Stimulated activated CD4-positive, alpha-beta T cell treated with anti-CD3 and anti-CD28 coated beads, Interleukin-1b, Interleukin-23, amount 100 ng/mL, for 48 hours (primary cell): ENCODE measurements around the gene GNPDA2.
A peak's percentile ranks its signal among the peaks of the same experiment; 100 is the strongest.
"Not testable (repeated sequence)": the region's sequence is repeated elsewhere in the genome, so short reads cannot be mapped to it uniquely, and the experiment has no call there.

ENCODE experiments used
- DNase-seq: peaks from one replicate; pipeline ENCODE4 v3.0.0-alpha.2; 2020

The GNPDA2 gene

DNA sequence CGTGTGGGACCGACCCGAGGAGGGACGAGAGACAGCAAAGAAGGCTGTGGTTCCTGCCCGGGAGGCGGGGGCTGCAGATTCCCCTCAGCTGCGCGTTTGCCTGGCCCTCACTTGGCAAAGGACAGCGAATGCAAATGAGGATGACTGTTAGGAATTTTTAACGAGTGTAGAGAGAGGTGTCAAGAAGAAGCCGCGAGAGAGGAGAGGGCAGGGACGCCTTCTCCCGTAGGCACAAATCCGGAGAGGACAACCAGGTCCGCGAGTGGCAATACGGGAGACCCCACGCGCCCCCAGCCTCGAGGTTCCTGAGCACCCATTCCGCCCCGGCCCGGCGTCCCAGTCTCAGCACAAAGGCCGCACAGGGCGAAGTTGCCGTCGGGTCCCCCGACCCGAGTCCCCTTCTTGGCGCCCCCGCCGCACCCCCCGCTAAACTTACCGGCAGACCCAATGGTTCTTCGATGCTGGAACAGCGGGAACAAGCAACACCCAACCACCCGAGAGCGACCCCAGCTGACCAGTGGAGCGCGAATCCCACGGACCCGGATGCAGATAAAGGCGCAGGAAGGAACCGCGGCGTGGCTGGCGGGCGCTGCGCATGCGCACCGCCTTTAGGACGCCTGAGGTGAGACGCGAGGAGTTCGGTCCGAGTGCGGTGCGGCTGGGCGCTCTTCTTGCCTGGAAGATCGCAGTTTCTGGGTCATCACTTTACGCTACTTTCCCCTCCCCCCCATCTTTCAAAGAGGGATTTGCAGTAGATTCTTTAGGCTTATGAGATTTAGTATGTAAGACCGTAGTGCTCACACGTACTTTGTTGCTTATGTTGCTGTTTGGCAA, at the start of gene GNPDA2:
GNPDA2 (minus strand) TSS at position 519 of the 834 bp plus-strand sequence. CDS start 4,349 bp downstream, outside the sequence.
- DNase-seq, result peak; percentile 81

- DNase-seq, result no peak
These were observed 46.0 kb upstream of the GNPDA2 start for GRCh38 chr4:44772340-44772739.

GRCh38 chr4:44771789-44772188, 45.4 kb upstream of the GNPDA2 start:
- DNase-seq, result no peak

DNA sequence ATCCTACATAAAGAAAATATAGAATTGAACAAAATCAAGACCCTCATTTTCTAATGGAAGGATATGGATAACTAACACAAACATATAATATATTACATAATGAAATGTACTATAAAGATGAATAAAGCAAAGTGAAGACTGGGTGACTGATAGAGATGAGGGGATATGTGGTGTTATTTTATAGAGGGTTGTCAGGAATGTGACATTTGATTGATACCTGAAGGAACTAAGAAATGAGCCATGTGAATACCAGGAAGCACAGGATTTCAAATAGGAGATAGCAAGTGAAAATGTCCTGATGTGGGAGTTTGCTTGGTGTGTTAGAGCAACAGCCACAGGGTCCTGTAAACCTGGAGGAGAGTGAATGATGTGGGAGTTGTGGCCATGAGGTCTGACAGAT, 40.1 kb upstream of the GNPDA2 start:
- no peak for DNase-seq

DNA sequence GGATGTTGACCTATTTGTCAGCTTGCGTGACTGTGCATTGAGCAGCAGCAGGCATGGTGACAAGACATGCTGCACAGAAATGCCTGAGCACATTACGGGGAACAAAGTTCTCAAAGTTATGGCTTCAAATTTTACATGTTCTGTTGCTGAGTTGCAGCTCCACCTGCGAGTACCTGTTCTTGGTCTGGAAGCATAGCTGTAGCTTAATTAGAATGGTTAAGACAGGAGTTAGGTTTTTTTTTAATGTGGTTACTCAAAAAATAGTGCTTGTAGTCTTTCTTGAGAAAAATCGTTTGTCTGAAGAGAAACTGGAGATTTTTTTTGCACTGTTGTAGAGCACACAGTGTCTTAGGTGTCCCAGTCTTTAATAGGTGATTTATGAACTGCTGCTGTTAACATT, 38.8 kb upstream of the GNPDA2 start:
- no peak for DNase-seq

GRCh38 chr4:44761306-44761705, 35.0 kb upstream of the GNPDA2 start:
- DNase-seq, result no peak

DNA sequence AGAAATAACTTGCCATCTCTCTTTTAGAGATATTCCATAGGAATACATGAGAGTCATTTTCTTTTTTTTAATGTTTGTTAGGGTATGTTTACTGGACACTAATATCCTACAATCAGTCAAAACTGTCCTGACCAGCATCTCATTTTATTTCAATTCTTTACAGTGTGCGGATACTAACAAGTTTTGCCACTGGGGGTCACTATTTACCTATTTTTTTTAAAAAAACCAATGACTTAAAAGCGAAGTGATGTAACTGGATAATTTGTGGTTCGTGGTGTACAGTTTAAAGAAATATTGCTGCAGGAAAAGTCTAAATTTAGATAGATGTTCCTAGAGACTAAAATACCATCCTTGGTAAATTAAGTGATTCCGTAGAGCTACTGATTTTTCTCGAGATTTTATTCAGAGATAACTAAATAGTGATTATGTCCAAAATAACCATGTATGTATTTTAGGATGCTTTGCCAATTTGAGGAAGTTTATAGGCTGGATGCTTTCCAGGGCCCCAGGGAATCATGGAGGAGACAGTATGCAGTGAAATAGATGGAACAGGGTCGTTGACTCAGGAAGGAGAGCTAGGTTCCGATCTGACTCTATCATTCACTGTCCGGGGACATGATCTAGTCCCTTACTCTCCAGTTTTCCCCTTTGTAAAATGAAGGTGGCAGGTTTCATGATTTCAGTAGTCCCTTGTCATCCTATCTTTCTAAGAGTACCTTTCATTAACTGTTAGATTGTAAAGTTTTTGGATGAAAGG, 34.0 kb upstream of the GNPDA2 start:
- no peak for DNase-seq

DNA sequence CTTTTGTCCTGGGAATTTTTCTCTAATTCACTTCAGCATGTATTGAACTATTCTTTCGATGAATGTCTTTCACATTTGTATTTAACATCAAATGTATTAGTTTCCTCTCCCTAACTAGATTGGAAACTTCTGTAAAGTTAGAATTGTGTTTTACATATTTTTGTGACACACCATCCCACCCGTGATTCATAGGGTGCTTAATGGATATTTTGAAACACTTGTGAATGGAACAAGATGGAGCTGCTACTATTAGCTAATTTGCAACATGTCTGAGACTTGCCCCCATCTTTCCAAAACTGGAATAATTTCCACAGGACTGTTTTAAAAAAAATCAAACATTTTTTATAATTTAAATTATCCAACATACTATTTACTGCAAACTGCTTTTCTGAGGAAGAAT, 30.2 kb upstream of the GNPDA2 start:
- no peak for DNase-seq

GRCh38 chr4:44740201-44740600, 13.8 kb upstream of the GNPDA2 start:
- DNase-seq, result no peak

DNA sequence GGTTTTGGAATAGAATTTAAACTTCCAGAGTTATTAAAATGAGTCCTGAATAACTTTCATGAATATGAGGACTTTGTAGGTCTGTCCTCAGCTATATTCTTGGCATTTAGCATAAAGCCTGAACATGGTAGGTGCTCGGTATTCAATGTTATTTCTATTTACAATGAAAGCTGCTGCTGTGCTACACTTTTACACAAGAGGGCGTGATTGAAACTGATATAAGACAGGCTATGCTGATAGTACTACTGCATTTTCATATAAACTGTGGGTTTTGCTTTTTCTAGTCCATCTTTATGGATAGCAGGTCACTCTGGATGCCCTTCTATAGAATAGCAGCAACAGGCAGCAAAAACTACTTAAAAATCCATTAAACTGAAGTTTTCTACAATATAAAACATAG, 12.3 kb upstream of the GNPDA2 start:
- DNase-seq, result no peak

GRCh38 chr4:44736900-44737299, 10.5 kb upstream of the GNPDA2 start:
- no peak for DNase-seq

GRCh38 chr4:44728694-44729093, 2.3 kb upstream of the GNPDA2 start:
- not testable (repeated sequence) for DNase-seq

GRCh38 chr4:44727471-44727870, 1.1 kb upstream of the GNPDA2 start:
- no peak for DNase-seq

DNA sequence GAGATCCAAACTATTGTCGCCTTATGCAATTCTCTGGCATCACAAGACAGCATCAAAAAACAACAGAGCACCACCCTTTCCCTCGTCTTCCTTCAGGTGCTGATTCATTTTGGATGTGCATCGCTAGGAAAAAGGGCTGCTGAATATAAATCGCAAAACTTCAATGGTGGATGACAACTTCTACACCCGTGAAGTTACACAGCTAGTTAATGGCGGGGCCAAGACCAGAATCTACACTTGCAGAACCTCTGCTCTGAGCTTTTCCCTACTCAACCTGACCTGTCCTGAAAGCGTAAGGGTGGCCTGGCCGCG, 674 bp downstream of the GNPDA2 start:
- DNase-seq, result no peak

- DNase-seq, result no peak
These were observed 1.2 kb downstream of the GNPDA2 start for GRCh38 chr4:44725166-44725565.

GRCh38 chr4:44722001-44722400, 4.4 kb downstream of the GNPDA2 start:
- DNase-seq, result no peak

- no peak for DNase-seq
These were observed 6.0 kb downstream of the GNPDA2 start for GRCh38 chr4:44720371-44720770.

DNA sequence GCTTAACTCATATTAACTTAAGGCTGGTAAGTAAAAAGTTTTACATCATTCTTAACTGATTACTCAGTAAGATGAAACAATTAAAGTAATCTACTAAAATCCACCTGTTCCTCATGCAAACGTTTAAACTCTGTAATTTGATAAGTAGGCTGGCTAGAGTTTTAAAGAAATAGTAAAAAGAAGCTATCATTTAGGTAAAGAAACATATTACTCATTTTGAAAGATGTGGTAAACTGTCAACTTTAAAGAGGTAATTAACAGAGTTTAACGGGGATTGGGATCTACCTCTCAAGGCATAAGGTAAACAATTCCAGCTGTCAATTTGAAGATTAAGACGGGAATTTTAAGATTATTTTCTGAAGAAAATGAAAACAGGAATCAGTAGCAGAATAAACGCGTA, 9.8 kb downstream of the GNPDA2 start:
- DNase-seq, result no peak

- no peak for DNase-seq
These were observed 13.2 kb downstream of the GNPDA2 start for GRCh38 chr4:44713125-44713524.

GRCh38 chr4:44704673-44705072, 21.7 kb downstream of the GNPDA2 start:
- no peak for DNase-seq

DNA sequence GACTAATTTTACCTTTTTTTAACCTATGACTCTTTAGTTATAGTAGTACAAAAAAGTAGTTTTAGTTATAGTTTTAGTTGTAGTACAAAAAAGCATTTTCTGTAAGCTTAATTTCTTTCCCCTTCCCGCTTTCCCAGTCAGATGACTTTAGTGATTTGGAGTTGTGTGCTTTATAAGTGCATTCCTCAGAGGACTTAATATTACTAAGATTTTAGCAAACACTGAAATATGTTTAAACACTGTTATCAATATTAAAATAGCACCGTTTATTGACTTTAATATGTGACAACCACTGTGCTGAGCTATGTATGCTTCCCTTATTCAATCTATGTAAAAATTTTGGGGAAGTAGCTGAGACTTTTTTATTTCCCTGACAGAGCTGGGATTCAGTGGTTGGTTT, 25.3 kb downstream of the GNPDA2 start:
- DNase-seq, result no peak

DNA sequence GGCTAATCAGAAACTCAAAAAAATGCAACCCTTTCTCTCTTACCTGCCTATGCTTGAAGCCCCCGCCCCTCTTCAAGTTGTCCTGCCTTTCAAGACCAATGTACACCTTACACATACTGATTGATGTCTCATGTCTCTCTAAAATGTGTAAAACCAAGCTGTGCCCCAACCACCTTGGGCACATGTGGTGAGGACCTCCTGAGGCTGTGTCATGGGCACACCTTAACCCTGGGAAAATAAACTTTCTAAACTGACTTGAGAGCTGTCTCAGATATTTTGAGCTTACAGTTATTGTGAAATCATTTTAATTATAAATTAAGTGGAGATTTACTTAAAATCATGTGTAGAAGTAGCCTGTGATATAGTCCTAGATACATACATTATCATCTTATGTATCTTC, 25.9 kb downstream of the GNPDA2 start:
- DNase-seq, result no peak

DNA sequence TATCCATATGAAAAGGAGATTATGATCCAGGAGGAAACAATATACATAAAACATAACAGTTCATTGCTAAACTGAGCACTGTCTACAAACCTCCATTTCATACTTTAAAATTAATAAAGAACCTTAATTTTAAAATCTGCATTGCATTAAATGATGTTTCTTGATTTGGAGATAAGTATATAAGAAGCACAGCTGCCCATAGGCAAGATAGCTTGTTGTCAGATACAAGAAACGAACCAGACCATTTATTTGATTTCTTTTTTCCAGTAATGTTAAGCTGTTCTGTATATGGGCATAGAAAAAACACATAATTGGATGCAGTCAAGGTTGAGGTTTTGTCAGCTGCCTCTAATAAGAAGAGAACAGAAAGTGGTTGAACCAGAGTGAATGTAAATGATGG, 41.7 kb downstream of the GNPDA2 start:
- no peak for DNase-seq

- no peak for DNase-seq
These were observed 47.3 kb downstream of the GNPDA2 start for GRCh38 chr4:44679060-44679459.
